ENCODE data around the gene ARL14. TPM values are rescaled to one million over a fixed set of nuclear protein-coding genes. Genes with fewer than 3 reads are reported as not detected.

Gene ARL14
- total RNA-seq, 1 donor from 2014 or later = not detected

GRCh38 chr3:160649596-160649995 is 27.4 kb upstream of the ARL14 start:
- Mint-ChIP-seq H3K9me3 (ENCODE audit: unreplicated experiment) (no peaks in the 10 kb centered on the region), H3K27ac (ENCODE audit: unreplicated experiment) (no peak overlapping the region), H3K4me1 (ENCODE audit: unreplicated experiment) (no peaks in the 10 kb centered on the region), H3K36me3 (ENCODE audit: unreplicated experiment) (no peaks in the 10 kb centered on the region), H3K4me3 (ENCODE audit: unreplicated experiment) (no peak overlapping the region), H3K27me3 (ENCODE audit: unreplicated experiment) (no peaks in the 10 kb centered on the region)
- no peak for DNase-seq (ENCODE audit: extremely low spot score, unreplicated experiment)
- no peak for TF ChIP-seq CTCF (IDR thresholded peaks at IDR 0.05)

- no peak for DNase-seq (ENCODE audit: extremely low spot score, unreplicated experiment)
- Mint-ChIP-seq H3K4me1 (ENCODE audit: unreplicated experiment) (no peaks in the 10 kb centered on the region), H3K9me3 (ENCODE audit: unreplicated experiment) (no peaks in the 10 kb centered on the region), H3K27me3 (ENCODE audit: unreplicated experiment) (peaks cover 2% of the 10 kb centered on the region), H3K27ac (ENCODE audit: unreplicated experiment) (no peak overlapping the region), H3K4me3 (ENCODE audit: unreplicated experiment) (no peak overlapping the region), H3K36me3 (ENCODE audit: unreplicated experiment) (no peaks in the 10 kb centered on the region)
- TF ChIP-seq CTCF (IDR thresholded peaks at IDR 0.05) = no peak
These were observed 23.4 kb upstream of the ARL14 start for GRCh38 chr3:160653512-160653911.

GRCh38 chr3:160660902-160661301 is 16.1 kb upstream of the ARL14 start:
- no peak overlapping the region for H3K4me3 Mint-ChIP-seq (ENCODE audit: unreplicated experiment)
- H3K9me3 Mint-ChIP-seq (ENCODE audit: unreplicated experiment) = no peaks in the 10 kb centered on the region
- no peaks in the 10 kb centered on the region for H3K36me3 Mint-ChIP-seq (ENCODE audit: unreplicated experiment)
- no peaks in the 10 kb centered on the region for H3K27me3 Mint-ChIP-seq (ENCODE audit: unreplicated experiment)
- no peak for TF ChIP-seq CTCF (IDR thresholded peaks at IDR 0.05)
- no peak for DNase-seq (ENCODE audit: extremely low spot score, unreplicated experiment)
- no peaks in the 10 kb centered on the region for H3K4me1 Mint-ChIP-seq (ENCODE audit: unreplicated experiment)
- H3K27ac Mint-ChIP-seq (ENCODE audit: unreplicated experiment) = no peak overlapping the region

- no peak overlapping the region for H3K4me3 Mint-ChIP-seq (ENCODE audit: unreplicated experiment)
- no peaks in the 10 kb centered on the region for H3K27me3 Mint-ChIP-seq (ENCODE audit: unreplicated experiment)
- no peaks in the 10 kb centered on the region for H3K9me3 Mint-ChIP-seq (ENCODE audit: unreplicated experiment)
- H3K27ac Mint-ChIP-seq (ENCODE audit: unreplicated experiment) = no peak overlapping the region
- H3K36me3 Mint-ChIP-seq (ENCODE audit: unreplicated experiment) = no peaks in the 10 kb centered on the region
- no peak for TF ChIP-seq CTCF (IDR thresholded peaks at IDR 0.05)
- DNase-seq (ENCODE audit: extremely low spot score, unreplicated experiment) = no peak
- H3K4me1 Mint-ChIP-seq (ENCODE audit: unreplicated experiment) = no peaks in the 10 kb centered on the region
These were observed 15.3 kb upstream of the ARL14 start for GRCh38 chr3:160661660-160662059.

- Mint-ChIP-seq H3K27ac (ENCODE audit: unreplicated experiment) (no peak overlapping the region), H3K4me3 (ENCODE audit: unreplicated experiment) (no peak overlapping the region), H3K36me3 (ENCODE audit: unreplicated experiment) (no peaks in the 10 kb centered on the region), H3K27me3 (ENCODE audit: unreplicated experiment) (peaks cover 2% of the 10 kb centered on the region), H3K9me3 (ENCODE audit: unreplicated experiment) (no peaks in the 10 kb centered on the region), H3K4me1 (ENCODE audit: unreplicated experiment) (no peaks in the 10 kb centered on the region)
- TF ChIP-seq CTCF (IDR thresholded peaks at IDR 0.05) = no peak
- no peak for DNase-seq (ENCODE audit: extremely low spot score, unreplicated experiment)
These were observed 11.7 kb upstream of the ARL14 start for GRCh38 chr3:160665231-160665630.

Data from osteocyte (in vitro differentiated cells).